OCI-LY3 (cell line): ENCODE measurements around the gene MOV10.

Experiments
- EZH2phosphoT487 ChIP-seq: fragments of 200-600 bp; shearing (Covaris generic); IDR thresholded peaks from 2 replicates; pipeline ENCODE4 v1.6.1; 2018; ENCODE audit warnings: antibody characterized with exemption, mixed run types, low read depth
- TF ChIP-seq, protein P1 (sequence below): fragments of 200-600, 300-600 bp; sonication (generic); IDR thresholded peaks from 2 replicates; pipeline ENCODE4 v1.5.1; 2014; ENCODE audit warnings: antibody characterized with exemption, low read length, low read depth

DNA sequence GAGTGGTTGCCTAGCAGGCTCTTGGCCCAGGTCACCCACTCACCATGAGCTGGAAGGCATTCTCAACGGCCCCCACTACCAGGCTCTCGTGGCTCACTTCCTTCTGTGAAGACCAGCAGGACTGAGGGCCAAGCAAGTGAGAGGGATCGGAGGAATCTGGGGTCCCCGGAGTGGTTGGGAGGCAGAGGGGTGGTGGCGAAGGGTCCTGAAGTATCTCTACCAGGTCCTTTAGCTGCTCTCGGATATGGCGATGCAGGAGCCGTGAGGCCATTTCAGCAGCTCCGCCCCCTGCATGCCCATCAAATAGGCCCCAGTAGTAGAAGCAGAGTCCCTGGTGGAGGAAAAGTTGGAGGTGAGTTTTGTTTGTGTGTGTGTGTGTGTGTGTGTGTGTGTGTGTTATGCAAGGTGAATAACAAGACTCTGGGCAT, 38.3 kb downstream of the MOV10 start:
- TF ChIP-seq, protein P1, sequence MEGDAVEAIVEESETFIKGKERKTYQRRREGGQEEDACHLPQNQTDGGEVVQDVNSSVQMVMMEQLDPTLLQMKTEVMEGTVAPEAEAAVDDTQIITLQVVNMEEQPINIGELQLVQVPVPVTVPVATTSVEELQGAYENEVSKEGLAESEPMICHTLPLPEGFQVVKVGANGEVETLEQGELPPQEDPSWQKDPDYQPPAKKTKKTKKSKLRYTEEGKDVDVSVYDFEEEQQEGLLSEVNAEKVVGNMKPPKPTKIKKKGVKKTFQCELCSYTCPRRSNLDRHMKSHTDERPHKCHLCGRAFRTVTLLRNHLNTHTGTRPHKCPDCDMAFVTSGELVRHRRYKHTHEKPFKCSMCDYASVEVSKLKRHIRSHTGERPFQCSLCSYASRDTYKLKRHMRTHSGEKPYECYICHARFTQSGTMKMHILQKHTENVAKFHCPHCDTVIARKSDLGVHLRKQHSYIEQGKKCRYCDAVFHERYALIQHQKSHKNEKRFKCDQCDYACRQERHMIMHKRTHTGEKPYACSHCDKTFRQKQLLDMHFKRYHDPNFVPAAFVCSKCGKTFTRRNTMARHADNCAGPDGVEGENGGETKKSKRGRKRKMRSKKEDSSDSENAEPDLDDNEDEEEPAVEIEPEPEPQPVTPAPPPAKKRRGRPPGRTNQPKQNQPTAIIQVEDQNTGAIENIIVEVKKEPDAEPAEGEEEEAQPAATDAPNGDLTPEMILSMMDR = no peak
- TF ChIP-seq EZH2phosphoT487 = no peak
